Activated CD4-positive, alpha-beta memory T cell treated with anti-CD3 and anti-CD28 coated beads for 36 hours (primary cell): ENCODE data around the gene CYP2C9. TPM values are rescaled to one million over a fixed set of nuclear protein-coding genes. Genes with fewer than 3 reads are reported as not detected.

Experiments used
- CTCF ChIA-PET: fragments of 350-600 bp; sonication (Branson Sonifier 250); formaldehyde crosslinking; loops from one replicate; lab custom pipeline; 2021; ENCODE audit warnings: antibody characterized with exemption, inconsistent platforms; lab: Charles Lee
- POLR2A ChIA-PET: fragments of 350-600 bp; sonication (Branson Sonifier 250); formaldehyde crosslinking; loops from one replicate; lab custom pipeline; 2021; ENCODE audit warnings: antibody characterized with exemption; lab: Charles Lee
- DNase-seq: peaks from one replicate; pipeline ENCODE4 v3.0.0-alpha.2; 2020
- H3K27ac Mint-ChIP-seq: one replicate; pipeline ENCODE4 v1.8.0; 2021; ENCODE audit warnings: mixed read lengths
- H3K27me3 Mint-ChIP-seq: one replicate; pipeline ENCODE4 v1.8.0; 2021; ENCODE audit warnings: mixed read lengths
- H3K36me3 Mint-ChIP-seq: one replicate; pipeline ENCODE4 v1.8.0; 2021; ENCODE audit warnings: mixed read lengths
- H3K4me1 Mint-ChIP-seq: one replicate; pipeline ENCODE4 v1.8.0; 2021; ENCODE audit warnings: low read depth, mixed read lengths
- H3K4me3 Mint-ChIP-seq: one replicate; pipeline ENCODE4 v1.8.0; 2021; ENCODE audit warnings: mild to moderate bottlenecking, mixed read lengths
- H3K9me3 Mint-ChIP-seq: one replicate; pipeline ENCODE4 v1.8.0; 2021; ENCODE audit warnings: mixed read lengths
- intact Hi-C: fragments of 100-400 bp; cut with micrococcal nuclease; formaldehyde crosslinking; loops from one replicate; pipeline ENCODE4 v1.15.1; 2023
- total RNA-seq, 2 experiments: library from RNA; stranded (reverse); gene quantifications; one replicate each; pipeline ENCODE4 v1.2.3, GENCODE V29; 2021

CYP2C9 gene
- total RNA-seq, 2 experiments from 2014 or later = 0.17 TPM; not detected in 1

DNA sequence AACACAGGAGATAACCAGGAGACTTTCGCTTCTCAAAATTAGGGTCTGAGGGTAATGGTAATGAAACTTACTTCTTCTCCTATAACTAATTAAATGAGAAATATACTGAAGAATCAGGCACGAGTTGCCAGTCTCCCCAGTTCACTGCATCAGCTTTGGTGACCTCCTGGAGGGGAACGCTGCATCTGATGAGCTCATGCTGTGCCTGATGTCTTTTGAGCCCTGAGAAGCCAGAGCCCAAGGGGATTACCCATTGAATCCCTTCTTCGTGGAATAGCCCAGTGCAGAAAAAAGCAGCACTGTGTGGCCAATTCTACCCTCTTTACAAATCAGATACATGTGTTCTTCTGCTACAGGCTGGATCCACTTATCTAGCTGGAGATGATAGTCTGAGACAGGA is 45.1 kb downstream of the CYP2C9 start:
- ChIA-PET POLR2A (no interaction called here), CTCF (no interaction called here)
- H3K36me3 Mint-ChIP-seq = no peaks in the 10 kb centered on the region
- peaks cover 2% of the 10 kb centered on the region for H3K9me3 Mint-ChIP-seq
- H3K4me3 Mint-ChIP-seq = no peak overlapping the region
- DNase-seq = no peak
- no peaks in the 10 kb centered on the region for H3K27me3 Mint-ChIP-seq
- intact Hi-C loops = no loop called here
- no peaks in the 10 kb centered on the region for H3K4me1 Mint-ChIP-seq
- H3K27ac Mint-ChIP-seq = no peak overlapping the region

DNA sequence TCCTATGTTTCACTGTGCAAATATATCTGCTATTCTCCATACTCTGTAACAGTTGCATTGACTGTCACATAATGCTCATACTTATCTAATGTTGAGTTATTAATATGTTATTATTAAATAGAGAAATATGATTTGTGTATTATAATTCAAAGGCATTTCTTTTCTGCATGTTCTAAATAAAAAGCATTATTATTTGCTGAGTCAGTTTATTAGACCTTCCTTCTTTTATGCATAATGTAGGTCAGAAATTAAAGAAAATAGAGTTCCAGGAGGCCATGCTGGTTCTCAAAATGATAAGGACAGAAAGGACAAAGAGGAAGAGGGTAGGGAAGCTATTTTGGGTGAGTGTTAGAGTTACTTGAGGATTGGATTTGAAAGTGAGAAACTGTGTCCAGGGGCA is 50.7 kb downstream of the CYP2C9 start:
- no peaks in the 10 kb centered on the region for H3K36me3 Mint-ChIP-seq
- H3K4me1 Mint-ChIP-seq = no peaks in the 10 kb centered on the region
- intact Hi-C loops = no loop called here
- no peak for DNase-seq
- H3K27ac Mint-ChIP-seq = no peak overlapping the region
- POLR2A ChIA-PET = no interaction called here
- CTCF ChIA-PET = no interaction called here
- H3K27me3 Mint-ChIP-seq = no peaks in the 10 kb centered on the region
- peaks cover 21% of the 10 kb centered on the region for H3K9me3 Mint-ChIP-seq
- H3K4me3 Mint-ChIP-seq = no peak overlapping the region

- no peaks in the 10 kb centered on the region for H3K27me3 Mint-ChIP-seq
- no peak overlapping the region for H3K4me3 Mint-ChIP-seq
- peaks cover 21% of the 10 kb centered on the region for H3K9me3 Mint-ChIP-seq
- H3K4me1 Mint-ChIP-seq = no peaks in the 10 kb centered on the region
- ChIA-PET CTCF (no interaction called here), POLR2A (no interaction called here)
- DNase-seq = no peak
- no peaks in the 10 kb centered on the region for H3K36me3 Mint-ChIP-seq
- intact Hi-C loops = no loop called here
- no peak overlapping the region for H3K27ac Mint-ChIP-seq
Measured at GRCh38 chr10:94991243-94991888, 52.9 kb downstream of the CYP2C9 start.

DNA sequence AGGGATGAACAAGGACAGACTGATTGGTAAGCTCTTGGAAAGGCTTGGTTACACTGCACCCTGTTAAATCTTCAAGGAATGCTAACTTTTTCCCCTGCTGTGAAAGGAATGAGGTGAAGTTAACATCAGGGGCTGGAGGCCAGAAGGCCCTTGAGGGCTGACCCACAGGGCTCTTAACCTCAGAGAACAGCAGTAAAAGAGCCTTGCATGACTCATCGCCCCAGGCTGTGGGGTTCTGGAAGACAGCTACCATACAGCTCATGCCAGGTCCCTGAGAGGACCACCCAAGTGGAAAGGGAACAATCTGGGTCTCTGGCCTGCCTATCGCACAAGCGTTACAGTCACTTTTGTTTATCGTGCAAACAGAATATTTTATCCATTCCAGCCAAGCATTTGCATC is 54.4 kb downstream of the CYP2C9 start:
- Mint-ChIP-seq H3K36me3 (no peaks in the 10 kb centered on the region), H3K27me3 (no peaks in the 10 kb centered on the region), H3K27ac (no peak overlapping the region), H3K4me3 (no peak overlapping the region), H3K9me3 (peaks cover 21% of the 10 kb centered on the region), H3K4me1 (no peaks in the 10 kb centered on the region)
- CTCF ChIA-PET = no interaction called here
- intact Hi-C loops = no loop called here
- DNase-seq = no peak
- POLR2A ChIA-PET = no interaction called here

GRCh38 chr10:94997741-94998174 is 59.3 kb downstream of the CYP2C9 start:
- H3K27ac Mint-ChIP-seq = no peak overlapping the region
- H3K4me3 Mint-ChIP-seq = no peak overlapping the region
- no peaks in the 10 kb centered on the region for H3K36me3 Mint-ChIP-seq
- H3K9me3 Mint-ChIP-seq = no peaks in the 10 kb centered on the region
- no peaks in the 10 kb centered on the region for H3K4me1 Mint-ChIP-seq
- POLR2A ChIA-PET = no interaction called here
- no peak for DNase-seq
- H3K27me3 Mint-ChIP-seq = no peaks in the 10 kb centered on the region
- intact Hi-C loops = no loop called here
- CTCF ChIA-PET = no interaction called here

DNA sequence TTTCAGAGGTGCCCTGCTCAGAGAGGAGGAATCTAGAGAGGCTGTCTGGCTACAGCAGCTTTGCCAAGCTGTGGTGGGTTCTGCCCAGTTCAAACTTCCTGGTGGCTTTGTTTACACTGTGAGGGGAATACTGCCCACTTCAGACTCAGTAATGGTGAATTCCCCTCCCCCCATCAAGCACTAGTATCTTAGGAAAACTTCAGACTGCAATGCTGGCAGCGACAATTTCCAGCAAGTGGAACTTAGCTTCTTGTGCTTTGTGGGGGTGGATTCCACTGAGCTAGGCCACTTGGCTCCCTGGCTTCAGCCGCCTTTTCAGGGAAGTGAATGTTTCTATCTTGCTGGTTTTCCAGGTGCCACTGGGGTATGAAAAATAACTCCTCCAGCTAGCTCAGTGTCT is 88.0 kb downstream of the CYP2C9 start:
- H3K36me3 Mint-ChIP-seq = no peaks in the 10 kb centered on the region
- intact Hi-C loops = no loop called here
- peaks cover 3% of the 10 kb centered on the region for H3K9me3 Mint-ChIP-seq
- DNase-seq = no peak
- H3K27ac Mint-ChIP-seq = no peak overlapping the region
- CTCF ChIA-PET = no interaction called here
- POLR2A ChIA-PET = no interaction called here
- H3K4me3 Mint-ChIP-seq = no peak overlapping the region
- no peaks in the 10 kb centered on the region for H3K27me3 Mint-ChIP-seq
- no peaks in the 10 kb centered on the region for H3K4me1 Mint-ChIP-seq

GRCh38 chr10:95031656-95032055 is 93.2 kb downstream of the CYP2C9 start:
- no peak for DNase-seq
- no peak overlapping the region for H3K4me3 Mint-ChIP-seq
- intact Hi-C loops = no loop called here
- no peaks in the 10 kb centered on the region for H3K36me3 Mint-ChIP-seq
- H3K27ac Mint-ChIP-seq = no peak overlapping the region
- H3K27me3 Mint-ChIP-seq = no peaks in the 10 kb centered on the region
- peaks cover 3% of the 10 kb centered on the region for H3K9me3 Mint-ChIP-seq
- POLR2A ChIA-PET = no interaction called here
- CTCF ChIA-PET = no interaction called here
- H3K4me1 Mint-ChIP-seq = no peaks in the 10 kb centered on the region

DNA sequence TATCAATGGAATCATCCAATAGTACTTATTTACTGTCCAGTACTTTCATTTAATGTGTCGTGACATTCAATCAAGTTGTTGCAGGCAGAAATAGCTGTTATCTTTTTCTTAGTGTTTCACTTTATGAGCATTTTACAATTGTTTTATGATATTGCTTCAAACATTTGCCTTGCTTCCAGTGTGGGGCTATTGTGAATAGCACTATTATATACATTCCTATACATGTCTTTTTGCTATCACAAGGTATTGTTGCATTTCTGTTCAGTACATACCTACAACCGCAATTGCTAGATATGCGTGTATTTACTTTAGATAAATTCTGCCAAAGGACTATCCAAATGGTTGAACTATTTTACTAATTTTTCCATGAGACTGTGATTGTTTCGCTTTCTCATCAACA is 95.9 kb downstream of the CYP2C9 start:
- Mint-ChIP-seq H3K4me1 (no peaks in the 10 kb centered on the region), H3K36me3 (no peaks in the 10 kb centered on the region), H3K27ac (no peak overlapping the region), H3K4me3 (no peak overlapping the region), H3K9me3 (peaks cover 3% of the 10 kb centered on the region), H3K27me3 (no peaks in the 10 kb centered on the region)
- no peak for DNase-seq
- CTCF ChIA-PET = no interaction called here
- POLR2A ChIA-PET = no interaction called here
- intact Hi-C loops = no loop called here

GRCh38 chr10:95035332-95036295 is 97.2 kb downstream of the CYP2C9 start:
- no peaks in the 10 kb centered on the region for H3K36me3 Mint-ChIP-seq
- no peak overlapping the region for H3K4me3 Mint-ChIP-seq
- intact Hi-C loops = no loop called here
- CTCF ChIA-PET = no interaction called here
- H3K4me1 Mint-ChIP-seq = no peaks in the 10 kb centered on the region
- H3K27me3 Mint-ChIP-seq = no peaks in the 10 kb centered on the region
- H3K9me3 Mint-ChIP-seq = no peaks in the 10 kb centered on the region
- no peak overlapping the region for H3K27ac Mint-ChIP-seq
- DNase-seq = no peak
- POLR2A ChIA-PET = no interaction called here

DNA sequence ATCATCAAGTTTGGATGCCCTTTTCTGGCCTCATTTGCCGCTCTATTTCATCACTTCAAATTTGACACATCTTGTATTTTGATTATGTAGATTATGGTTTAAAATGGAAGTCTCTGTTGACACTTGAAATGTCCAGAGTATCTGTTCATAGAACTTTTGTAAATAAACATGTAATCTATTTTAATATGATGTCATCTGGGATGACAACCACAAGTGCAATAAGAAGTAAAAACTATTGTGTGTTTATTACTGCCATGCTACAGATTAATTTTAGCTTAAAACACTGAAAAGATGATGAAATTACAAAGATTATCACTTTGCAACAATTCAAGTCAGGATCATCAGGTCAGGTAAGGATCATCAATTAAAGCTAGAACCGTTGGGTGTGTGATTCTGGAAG is 100.8 kb downstream of the CYP2C9 start:
- H3K27ac Mint-ChIP-seq = no peak overlapping the region
- no peaks in the 10 kb centered on the region for H3K9me3 Mint-ChIP-seq
- H3K27me3 Mint-ChIP-seq = no peaks in the 10 kb centered on the region
- no peak for DNase-seq
- no peak overlapping the region for H3K4me3 Mint-ChIP-seq
- ChIA-PET CTCF (no interaction called here), POLR2A (no interaction called here)
- intact Hi-C loops = no loop called here
- no peaks in the 10 kb centered on the region for H3K36me3 Mint-ChIP-seq
- H3K4me1 Mint-ChIP-seq = no peaks in the 10 kb centered on the region
